MM.1S (cell line): ENCODE results near the gene ERI3.

Experiments used
- CTCF ChIP-seq: fragments of 300-600 bp; sonication (generic); IDR thresholded peaks from 2 replicates; pipeline ENCODE4 v1.5.1; 2016; ENCODE audit warnings: antibody characterized with exemption, low read length, mixed read lengths
- EZH2 ChIP-seq: fragments of 300-600 bp; sonication (generic); optimal IDR thresholded peaks from 2 replicates; pipeline ENCODE3; 2017; ENCODE audit warnings: low read depth, mild to moderate bottlenecking, antibody characterized with exemption, low read length, mixed read lengths

DNA sequence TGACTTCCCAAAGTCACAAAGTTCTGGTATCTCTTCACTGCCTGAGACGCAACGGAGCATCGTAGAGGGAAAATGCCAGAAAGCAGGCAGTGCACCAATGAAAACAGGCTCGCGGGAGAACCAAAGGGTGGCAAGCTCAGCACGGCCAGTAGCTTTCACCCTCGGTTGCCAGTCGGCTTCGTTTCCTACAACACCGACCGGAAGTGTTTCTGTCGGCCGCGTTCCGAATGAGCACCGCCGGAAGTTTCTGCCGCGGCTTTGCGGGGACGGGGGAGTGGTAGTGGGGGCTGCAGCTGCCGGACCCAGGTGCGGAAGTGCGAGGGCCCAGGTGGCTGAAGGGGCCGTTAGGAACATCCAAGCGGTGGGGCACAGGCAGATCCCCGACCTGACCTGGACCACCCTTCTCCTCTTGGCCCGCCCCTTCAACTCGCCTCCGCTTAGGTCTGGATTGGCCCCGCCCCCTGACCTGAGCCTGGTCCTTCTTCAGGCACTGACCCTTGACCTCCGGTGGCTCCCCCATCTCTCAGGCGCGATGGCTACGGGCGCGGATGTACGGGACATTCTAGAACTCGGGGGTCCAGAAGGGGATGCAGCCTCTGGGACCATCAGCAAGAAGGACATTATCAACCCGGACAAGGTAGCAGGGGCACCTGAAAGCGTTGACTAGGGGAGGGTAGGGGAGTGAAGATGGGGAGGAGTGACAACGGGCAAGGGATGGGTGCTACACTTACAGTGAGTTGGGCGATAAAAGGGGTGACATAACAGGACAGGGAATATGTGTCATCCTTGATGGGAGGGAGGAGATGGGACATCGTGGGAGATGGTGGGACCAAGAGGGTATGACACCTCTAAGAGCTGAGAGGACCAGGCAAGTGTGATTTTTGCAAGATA is 141.6 kb downstream of the ERI3 start, which contains the start of gene DMAP1:
- TF ChIP-seq CTCF = no peak
- TF ChIP-seq EZH2 = no peak
